Measurements from ENCODE around the gene S100A16. TPM values are rescaled to one million over a fixed set of nuclear protein-coding genes. Genes with fewer than 3 reads are reported as not detected.
"Not testable (repeated sequence)": the region's sequence is repeated elsewhere in the genome, so short reads cannot be mapped to it uniquely, and the experiment has no call there.

The S100A16 gene
- total and polyA plus RNA-seq, 4 donors: 72.8 to 116 (median 84.9) TPM

GRCh38 chr1:153597206-153597605 is 15.7 kb downstream of the S100A16 start:
- H3K27me3 ChIP-seq (ENCODE audit: control insufficient read depth in 1 of 2, insufficient read depth in 2 of 2, low read length in 1 of 2): no peaks in the 10 kb centered on the region
- no peak overlapping the region for H3K27ac ChIP-seq (ENCODE audit: low read depth in 1 of 2, low read length in 2 of 2)
- no peaks in the 10 kb centered on the region for H3K4me1 ChIP-seq (ENCODE audit: control insufficient read depth in 1 of 2, insufficient read depth in 2 of 2, low read length in 2 of 2)
- peaks cover 0 to 2% of the 10 kb centered on the region in 2 donors for H3K36me3 ChIP-seq (ENCODE audit: control insufficient read depth in 1 of 2, insufficient read depth in 2 of 2, low read length in 1 of 2)
- 92 to 93% methylated on average over 6 of the region's 6 CpGs for WGBS, 2 donors
- H3K9me3 ChIP-seq (ENCODE audit: control insufficient read depth, low read length): no peaks in the 10 kb centered on the region
- H3K4me3 ChIP-seq (ENCODE audit: low read length in 2 of 2): no peak overlapping the region
- DNase-seq (no peak), ATAC-seq (ENCODE audit: low FRiP score) (no peak)
- intact Hi-C loops (cut with DNase I): no loop called here

GRCh38 chr1:153592748-153593147 is 20.2 kb downstream of the S100A16 start:
- DNase-seq: no peak
- Histone ChIP-seq H3K27ac (ENCODE audit: low read depth in 1 of 2, low read length in 2 of 2) (no peak overlapping the region), H3K36me3 (ENCODE audit: control insufficient read depth in 1 of 2, insufficient read depth in 2 of 2, low read length in 1 of 2) (peaks cover 0 to 2% of the 10 kb centered on the region in 2 donors), H3K9me3 (ENCODE audit: control insufficient read depth, low read length) (no peaks in the 10 kb centered on the region), H3K27me3 (ENCODE audit: control insufficient read depth in 1 of 2, insufficient read depth in 2 of 2, low read length in 1 of 2) (no peaks in the 10 kb centered on the region), H3K4me3 (ENCODE audit: low read length in 2 of 2) (no peak overlapping the region), H3K4me1 (ENCODE audit: control insufficient read depth in 1 of 2, insufficient read depth in 2 of 2, low read length in 2 of 2) (no peaks in the 10 kb centered on the region)
- 27 to 39% methylated on average over 4 of the region's 4 CpGs for WGBS, 2 donors
- intact Hi-C loops (cut with DNase I): no loop called here
- no peak for ATAC-seq (ENCODE audit: low FRiP score)

GRCh38 chr1:153588482-153588881 is 24.5 kb downstream of the S100A16 start:
- no peak for DNase-seq
- no peak for ATAC-seq (ENCODE audit: low FRiP score)
- Histone ChIP-seq H3K4me3 (ENCODE audit: low read length in 2 of 2) (no peak overlapping the region), H3K4me1 (ENCODE audit: control insufficient read depth in 1 of 2, insufficient read depth in 2 of 2, low read length in 2 of 2) (no peaks in the 10 kb centered on the region), H3K27me3 (ENCODE audit: control insufficient read depth in 1 of 2, insufficient read depth in 2 of 2, low read length in 1 of 2) (no peaks in the 10 kb centered on the region), H3K27ac (ENCODE audit: low read depth in 1 of 2, low read length in 2 of 2) (no peak overlapping the region), H3K36me3 (ENCODE audit: control insufficient read depth in 1 of 2, insufficient read depth in 2 of 2, low read length in 1 of 2) (no peaks in the 10 kb centered on the region), H3K9me3 (ENCODE audit: control insufficient read depth, low read length) (no peaks in the 10 kb centered on the region)
- intact Hi-C loops (cut with DNase I): no loop called here
- whole genome bisulfite sequencing, 2 donors: 89 to 93% methylated on average over 2 of the region's 2 CpGs

DNA sequence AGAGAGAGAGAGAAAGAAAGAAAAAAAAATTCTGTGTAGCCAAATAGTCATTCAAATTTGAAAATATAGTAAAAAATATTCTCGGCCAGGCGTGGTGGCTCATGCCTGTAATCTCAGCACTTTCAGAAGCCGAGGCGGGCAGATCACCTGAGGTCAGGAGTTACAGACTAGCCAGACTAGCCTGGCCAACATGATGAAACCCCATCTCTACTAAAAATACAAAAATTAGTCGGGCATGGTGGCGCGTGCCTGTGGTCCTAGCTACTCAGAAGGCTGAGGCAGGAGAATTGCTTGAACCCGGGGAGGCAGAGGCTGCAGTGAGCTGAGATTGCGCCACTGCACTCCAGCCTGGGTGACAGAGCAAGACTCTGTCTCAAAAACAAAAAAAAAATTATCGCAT is 24.9 kb downstream of the S100A16 start:
- H3K36me3 ChIP-seq (ENCODE audit: control insufficient read depth in 1 of 2, insufficient read depth in 2 of 2, low read length in 1 of 2); H3K27ac ChIP-seq (ENCODE audit: low read depth in 1 of 2, low read length in 2 of 2); H3K27me3 ChIP-seq (ENCODE audit: control insufficient read depth in 1 of 2, insufficient read depth in 2 of 2, low read length in 1 of 2); intact Hi-C loops (cut with DNase I); H3K9me3 ChIP-seq (ENCODE audit: control insufficient read depth, low read length); ATAC-seq (ENCODE audit: low FRiP score); H3K4me3 ChIP-seq (ENCODE audit: low read length in 2 of 2); H3K4me1 ChIP-seq (ENCODE audit: control insufficient read depth in 1 of 2, insufficient read depth in 2 of 2, low read length in 2 of 2); DNase-seq: not testable (repeated sequence)
- WGBS, 2 donors: 94 to 97% methylated on average over 10 of the region's 10 CpGs

DNA sequence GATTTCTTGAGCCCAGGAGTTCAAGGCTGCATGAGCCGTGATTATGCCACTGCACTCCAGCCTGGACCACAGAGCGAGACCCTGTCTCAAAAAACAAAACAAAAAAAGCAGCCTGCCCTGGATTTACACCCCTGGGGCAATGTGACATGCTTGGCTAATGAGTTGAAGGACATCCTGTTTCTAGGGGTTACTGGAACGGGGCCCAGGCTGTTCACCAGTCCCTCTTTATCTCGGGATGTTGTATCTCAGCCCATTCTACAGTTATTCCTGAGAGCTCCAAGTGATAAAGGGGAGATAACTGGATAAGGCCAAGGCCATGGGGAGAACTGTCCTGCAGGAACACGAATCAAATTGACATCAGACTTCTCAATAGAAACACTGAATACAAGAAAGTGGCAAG is 25.6 kb downstream of the S100A16 start:
- 69 to 78% methylated on average over 5 of the region's 5 CpGs for WGBS, 2 donors
- H3K36me3 ChIP-seq (ENCODE audit: control insufficient read depth in 1 of 2, insufficient read depth in 2 of 2, low read length in 1 of 2): no peaks in the 10 kb centered on the region
- H3K4me1 ChIP-seq (ENCODE audit: control insufficient read depth in 1 of 2, insufficient read depth in 2 of 2, low read length in 2 of 2): no peaks in the 10 kb centered on the region
- no peak overlapping the region for H3K27ac ChIP-seq (ENCODE audit: low read depth in 1 of 2, low read length in 2 of 2)
- H3K4me3 ChIP-seq (ENCODE audit: low read length in 2 of 2): no peak overlapping the region
- no peak for ATAC-seq (ENCODE audit: low FRiP score)
- no peak for DNase-seq
- intact Hi-C loops (cut with DNase I): no loop called here
- no peaks in the 10 kb centered on the region for H3K9me3 ChIP-seq (ENCODE audit: control insufficient read depth, low read length)
- H3K27me3 ChIP-seq (ENCODE audit: control insufficient read depth in 1 of 2, insufficient read depth in 2 of 2, low read length in 1 of 2): no peaks in the 10 kb centered on the region

DNA sequence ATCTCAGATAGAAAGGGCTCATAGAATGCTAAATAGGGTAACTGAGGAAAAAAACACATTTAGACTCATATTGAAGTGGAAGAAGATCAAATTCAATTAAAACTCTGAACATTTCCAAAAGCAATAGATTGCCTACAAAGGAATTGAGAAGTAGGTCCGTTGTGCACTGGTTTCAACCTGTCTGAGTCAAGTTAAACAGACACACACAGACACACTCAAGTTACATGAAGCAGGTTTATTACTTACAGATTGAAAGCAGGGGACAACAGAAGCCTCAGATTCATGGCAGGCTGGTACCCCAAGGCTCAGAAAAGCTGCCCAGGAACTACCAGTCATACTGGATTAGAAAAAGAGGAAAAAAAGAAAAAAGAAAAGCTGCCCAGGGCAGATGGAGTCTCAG is 26.6 kb downstream of the S100A16 start:
- no peak overlapping the region for H3K27ac ChIP-seq (ENCODE audit: low read depth in 1 of 2, low read length in 2 of 2)
- intact Hi-C loops (cut with DNase I): no loop called here
- ATAC-seq (ENCODE audit: low FRiP score) (no peak), DNase-seq (no peak)
- WGBS, 2 donors: 65 to 70% methylated on average over 1 of the region's 1 CpG
- H3K36me3 ChIP-seq (ENCODE audit: control insufficient read depth in 1 of 2, insufficient read depth in 2 of 2, low read length in 1 of 2): no peaks in the 10 kb centered on the region
- H3K4me1 ChIP-seq (ENCODE audit: control insufficient read depth in 1 of 2, insufficient read depth in 2 of 2, low read length in 2 of 2): no peaks in the 10 kb centered on the region
- no peak overlapping the region for H3K4me3 ChIP-seq (ENCODE audit: low read length in 2 of 2)
- no peaks in the 10 kb centered on the region for H3K9me3 ChIP-seq (ENCODE audit: control insufficient read depth, low read length)
- no peaks in the 10 kb centered on the region for H3K27me3 ChIP-seq (ENCODE audit: control insufficient read depth in 1 of 2, insufficient read depth in 2 of 2, low read length in 1 of 2)

DNA sequence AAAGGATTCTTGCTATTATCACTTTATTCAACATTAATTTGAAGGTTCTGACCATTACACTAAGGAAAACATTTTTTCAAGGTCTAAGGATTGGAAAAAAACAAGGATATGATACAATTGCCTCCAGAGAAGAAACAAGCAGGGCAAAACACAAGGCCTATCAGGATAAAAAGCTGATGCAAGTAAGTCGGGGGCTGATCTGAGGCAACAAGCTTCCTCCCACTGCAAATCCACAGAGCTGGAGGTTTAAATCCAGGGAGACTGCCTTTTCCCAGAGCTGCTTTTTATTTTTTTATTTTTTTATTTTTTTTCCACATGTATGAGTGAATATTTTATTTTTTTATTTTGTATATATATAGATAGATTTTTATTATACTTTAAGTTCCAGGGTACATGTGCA is 27.9 kb downstream of the S100A16 start:
- H3K4me1 ChIP-seq (ENCODE audit: control insufficient read depth in 1 of 2, insufficient read depth in 2 of 2, low read length in 2 of 2): no peaks in the 10 kb centered on the region
- ATAC-seq (ENCODE audit: low FRiP score) (no peak), DNase-seq (no peak)
- H3K27me3 ChIP-seq (ENCODE audit: control insufficient read depth in 1 of 2, insufficient read depth in 2 of 2, low read length in 1 of 2): no peaks in the 10 kb centered on the region
- H3K4me3 ChIP-seq (ENCODE audit: low read length in 2 of 2): no peak overlapping the region
- no peak overlapping the region for H3K27ac ChIP-seq (ENCODE audit: low read depth in 1 of 2, low read length in 2 of 2)
- no peaks in the 10 kb centered on the region for H3K9me3 ChIP-seq (ENCODE audit: control insufficient read depth, low read length)
- intact Hi-C loops (cut with DNase I): no loop called here
- WGBS, 2 donors: 93% methylated on average over 1 of the region's 1 CpG
- H3K36me3 ChIP-seq (ENCODE audit: control insufficient read depth in 1 of 2, insufficient read depth in 2 of 2, low read length in 1 of 2): no peaks in the 10 kb centered on the region

GRCh38 chr1:153583976-153584375 is 29.0 kb downstream of the S100A16 start:
- ATAC-seq (ENCODE audit: low FRiP score): no peak
- intact Hi-C loops (cut with DNase I): no loop called here

GRCh38 chr1:153583514-153583913 is 29.4 kb downstream of the S100A16 start:
- H3K27ac ChIP-seq (ENCODE audit: low read depth in 1 of 2, low read length in 2 of 2); DNase-seq; ATAC-seq (ENCODE audit: low FRiP score); H3K27me3 ChIP-seq (ENCODE audit: control insufficient read depth in 1 of 2, insufficient read depth in 2 of 2, low read length in 1 of 2); H3K4me3 ChIP-seq (ENCODE audit: low read length in 2 of 2); H3K36me3 ChIP-seq (ENCODE audit: control insufficient read depth in 1 of 2, insufficient read depth in 2 of 2, low read length in 1 of 2); H3K9me3 ChIP-seq (ENCODE audit: control insufficient read depth, low read length); H3K4me1 ChIP-seq (ENCODE audit: control insufficient read depth in 1 of 2, insufficient read depth in 2 of 2, low read length in 2 of 2); intact Hi-C loops (cut with DNase I): not testable (repeated sequence)
- 90 to 96% methylated on average over 3 of the region's 3 CpGs for WGBS, 2 donors

More at GRCh38 chr1:153583976-153584375, 29.0 kb downstream of the S100A16 start:
- Histone ChIP-seq H3K27me3 (ENCODE audit: control insufficient read depth in 1 of 2, insufficient read depth in 2 of 2, low read length in 1 of 2) (no peaks in the 10 kb centered on the region), H3K4me3 (ENCODE audit: low read length in 2 of 2) (no peak overlapping the region), H3K4me1 (ENCODE audit: control insufficient read depth in 1 of 2, insufficient read depth in 2 of 2, low read length in 2 of 2) (no peaks in the 10 kb centered on the region), H3K9me3 (ENCODE audit: control insufficient read depth, low read length) (no peaks in the 10 kb centered on the region), H3K27ac (ENCODE audit: low read depth in 1 of 2, low read length in 2 of 2) (no peak overlapping the region), H3K36me3 (ENCODE audit: control insufficient read depth in 1 of 2, insufficient read depth in 2 of 2, low read length in 1 of 2) (no peaks in the 10 kb centered on the region)
- no peak for DNase-seq
- WGBS, 2 donors: 65 to 73% methylated on average over 2 of the region's 2 CpGs
